ENCODE results near the gene NTF3. TPM values are rescaled to one million over a fixed set of nuclear protein-coding genes. Genes with fewer than 3 reads are reported as not detected.

NTF3 gene
- total RNA-seq, 1 experiment from 2014 or later, result not detected

GRCh38 chr12:5470703-5471102 is 38.8 kb downstream of the NTF3 start:
- Histone ChIP-seq H3K36me3 (ENCODE audit: control insufficient read depth, insufficient read depth, low read length) (no peaks in the 10 kb centered on the region), H3K27me3 (ENCODE audit: control insufficient read depth, insufficient read depth, low read length) (no peaks in the 10 kb centered on the region), H3K27ac (ENCODE audit: low read length) (no peak overlapping the region), H3K4me3 (ENCODE audit: low read depth in 2 of 2, low read length in 2 of 2) (no peak overlapping the region), H3K9me3 (ENCODE audit: control insufficient read depth, insufficient read depth, low read depth, low read length) (no peaks in the 10 kb centered on the region), H3K4me1 (ENCODE audit: control insufficient read depth, insufficient read depth, low read length) (no peaks in the 10 kb centered on the region)
- DNase-seq (ENCODE audit: low read depth, low spot score) (no peak), ATAC-seq (no peak)
- intact Hi-C loops (cut with micrococcal nuclease; ENCODE audit: unreplicated experiment) (no loop called here), in situ Hi-C loops (cut with HindIII; ENCODE audit: low pct_unique_long_range_greater_than_20kb, low sequenced_read_pairs) (no loop called here)
- no peak for TF ChIP-seq TCF7L2 (IDR thresholded peaks at IDR 0.05; ENCODE audit: low read depth, low read length)
- TF ChIP-seq SIN3A (IDR thresholded peaks at IDR 0.05; ENCODE audit: borderline replicate concordance, insufficient read depth, low read depth, low read length), result no peak
- no peak for TF ChIP-seq REST (IDR thresholded peaks at IDR 0.05; ENCODE audit: insufficient read depth in 1 of 2, low read depth in 2 of 2, low read length in 1 of 2)
- no peak for TF ChIP-seq POLR2AphosphoS5 (IDR thresholded peaks at IDR 0.05; ENCODE audit: low read depth, low read length)
- no peak for TF ChIP-seq CTCF (IDR thresholded peaks at IDR 0.05)
- no TSS peak for BruUV-seq (replicated peaks)
- ChIA-PET POLR2A (no interaction called here), CTCF (no interaction called here)

GRCh38 chr12:5473076-5473782 is 41.3 kb downstream of the NTF3 start:
- in situ Hi-C loops (cut with HindIII; ENCODE audit: low pct_unique_long_range_greater_than_20kb, low sequenced_read_pairs) (no loop called here), intact Hi-C loops (cut with micrococcal nuclease; ENCODE audit: unreplicated experiment) (no loop called here)
- no peaks in the 10 kb centered on the region for H3K4me1 ChIP-seq (ENCODE audit: control insufficient read depth, insufficient read depth, low read length)
- H3K36me3 ChIP-seq (ENCODE audit: control insufficient read depth, insufficient read depth, low read length), result no peaks in the 10 kb centered on the region
- ChIA-PET CTCF (no interaction called here), POLR2A (no interaction called here)
- H3K27me3 ChIP-seq (ENCODE audit: control insufficient read depth, insufficient read depth, low read length), result no peaks in the 10 kb centered on the region
- TF ChIP-seq REST (IDR thresholded peaks at IDR 0.05; ENCODE audit: insufficient read depth in 1 of 2, low read depth in 2 of 2, low read length in 1 of 2), result no peak
- TF ChIP-seq TCF7L2 (IDR thresholded peaks at IDR 0.05; ENCODE audit: low read depth, low read length), result no peak
- no peak for TF ChIP-seq POLR2AphosphoS5 (IDR thresholded peaks at IDR 0.05; ENCODE audit: low read depth, low read length)
- TF ChIP-seq CTCF (IDR thresholded peaks at IDR 0.05), result no peak
- TF ChIP-seq SIN3A (IDR thresholded peaks at IDR 0.05; ENCODE audit: borderline replicate concordance, insufficient read depth, low read depth, low read length), result no peak
- no TSS peak for BruUV-seq (replicated peaks)
- ATAC-seq, result no peak
- H3K27ac ChIP-seq (ENCODE audit: low read length), result no peak overlapping the region
- H3K9me3 ChIP-seq (ENCODE audit: control insufficient read depth, insufficient read depth, low read depth, low read length), result no peaks in the 10 kb centered on the region
- H3K4me3 ChIP-seq (ENCODE audit: low read depth in 2 of 2, low read length in 2 of 2), result no peak overlapping the region
- DNase-seq (ENCODE audit: low read depth, low spot score), result no peak

Data from Panc1 (cell line).